ENCODE measurements around the gene CLDN15.
"Not testable (repeated sequence)": the region's sequence is repeated elsewhere in the genome, so short reads cannot be mapped to it uniquely, and the experiment has no call there.

DNA sequence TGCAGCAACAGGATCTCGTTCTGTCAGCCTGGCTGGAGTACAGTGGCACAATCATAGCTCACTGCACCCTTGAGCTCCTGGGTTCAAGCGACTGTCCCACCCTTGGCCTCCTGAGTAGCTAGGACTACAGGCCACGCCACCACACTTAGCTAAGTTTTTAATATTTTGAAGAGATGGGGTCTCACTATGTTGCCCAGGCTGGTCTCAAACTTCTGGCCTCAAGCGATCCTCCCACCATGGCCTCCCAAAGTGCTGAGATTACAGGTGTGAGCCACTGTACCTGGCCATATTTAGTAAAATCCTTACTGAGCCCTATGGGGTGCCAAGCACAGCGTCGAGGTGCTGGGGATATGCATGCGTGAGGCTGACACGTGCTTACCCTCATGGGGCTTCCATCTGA, 43.3 kb upstream of the CLDN15 start:
- TF ChIP-seq, protein P1, sequence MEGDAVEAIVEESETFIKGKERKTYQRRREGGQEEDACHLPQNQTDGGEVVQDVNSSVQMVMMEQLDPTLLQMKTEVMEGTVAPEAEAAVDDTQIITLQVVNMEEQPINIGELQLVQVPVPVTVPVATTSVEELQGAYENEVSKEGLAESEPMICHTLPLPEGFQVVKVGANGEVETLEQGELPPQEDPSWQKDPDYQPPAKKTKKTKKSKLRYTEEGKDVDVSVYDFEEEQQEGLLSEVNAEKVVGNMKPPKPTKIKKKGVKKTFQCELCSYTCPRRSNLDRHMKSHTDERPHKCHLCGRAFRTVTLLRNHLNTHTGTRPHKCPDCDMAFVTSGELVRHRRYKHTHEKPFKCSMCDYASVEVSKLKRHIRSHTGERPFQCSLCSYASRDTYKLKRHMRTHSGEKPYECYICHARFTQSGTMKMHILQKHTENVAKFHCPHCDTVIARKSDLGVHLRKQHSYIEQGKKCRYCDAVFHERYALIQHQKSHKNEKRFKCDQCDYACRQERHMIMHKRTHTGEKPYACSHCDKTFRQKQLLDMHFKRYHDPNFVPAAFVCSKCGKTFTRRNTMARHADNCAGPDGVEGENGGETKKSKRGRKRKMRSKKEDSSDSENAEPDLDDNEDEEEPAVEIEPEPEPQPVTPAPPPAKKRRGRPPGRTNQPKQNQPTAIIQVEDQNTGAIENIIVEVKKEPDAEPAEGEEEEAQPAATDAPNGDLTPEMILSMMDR (IDR thresholded peaks at IDR 0.05): not testable (repeated sequence)
- not testable (repeated sequence) for TF ChIP-seq ZFX (IDR thresholded peaks at IDR 0.05; ENCODE audit: borderline replicate concordance)
